OCI-LY3 (cell line): Measurements from ENCODE around the gene ANKS1B.

Source experiments
- CTCF ChIP-seq: fragments of 200-600, 300-600 bp; sonication (generic); IDR thresholded peaks from 2 replicates; pipeline ENCODE4 v1.5.1; 2014; ENCODE audit warnings: antibody characterized with exemption, low read length, low read depth
- EZH2phosphoT487 ChIP-seq: fragments of 200-600 bp; shearing (Covaris generic); IDR thresholded peaks from 2 replicates; pipeline ENCODE4 v1.6.1; 2018; ENCODE audit warnings: antibody characterized with exemption, mixed run types, low read depth

GRCh38 chr12:99670635-99671034 is 314.1 kb downstream of the ANKS1B start:
- TF ChIP-seq CTCF, result no peak
- TF ChIP-seq EZH2phosphoT487, result no peak
